Activated T-cell treated with anti-CD3 and anti-CD28 coated beads, Interleukin-2, amount 50 U/mL, for 24 hours (primary cell): Measurements from ENCODE around the gene ASCL2.
A peak's percentile ranks its signal among the peaks of the same experiment; 100 is the strongest.

Experiments
- DNase-seq: peaks from one replicate; pipeline ENCODE4 v3.0.0-alpha.2; 2020
- H3K27ac Mint-ChIP-seq: 2 replicates; pipeline ENCODE4 v1.8.0; 2020; ENCODE audit warnings: mild to moderate bottlenecking, mixed read lengths
- H3K27me3 Mint-ChIP-seq: 2 replicates; pipeline ENCODE4 v1.8.0; 2020; ENCODE audit warnings: mixed read lengths
- H3K36me3 Mint-ChIP-seq: 2 replicates; pipeline ENCODE4 v1.8.0; 2020; ENCODE audit warnings: low read depth, mixed read lengths
- H3K4me1 Mint-ChIP-seq: 2 replicates; pipeline ENCODE4 v1.8.0; 2020; ENCODE audit warnings: low read depth, mixed read lengths
- H3K4me3 Mint-ChIP-seq: 2 replicates; pipeline ENCODE4 v1.8.0; 2020; ENCODE audit warnings: mild to moderate bottlenecking, moderate library complexity, mixed read lengths
- H3K9me3 Mint-ChIP-seq: 2 replicates; pipeline ENCODE4 v1.8.0; 2020; ENCODE audit warnings: mixed read lengths

The ASCL2 gene

GRCh38 chr11:2264366-2265053 lies 5.9 kb downstream of the ASCL2 start:
- H3K27me3 Mint-ChIP-seq: peaks cover 10% of the 10 kb centered on the region
- no peak overlapping the region for H3K4me3 Mint-ChIP-seq
- no peaks in the 10 kb centered on the region for H3K9me3 Mint-ChIP-seq
- H3K27ac Mint-ChIP-seq: peak overlapping the region; percentile 29
- H3K36me3 Mint-ChIP-seq: no peaks in the 10 kb centered on the region
- peaks cover 25% of the 10 kb centered on the region for H3K4me1 Mint-ChIP-seq
- no peak for DNase-seq

DNA sequence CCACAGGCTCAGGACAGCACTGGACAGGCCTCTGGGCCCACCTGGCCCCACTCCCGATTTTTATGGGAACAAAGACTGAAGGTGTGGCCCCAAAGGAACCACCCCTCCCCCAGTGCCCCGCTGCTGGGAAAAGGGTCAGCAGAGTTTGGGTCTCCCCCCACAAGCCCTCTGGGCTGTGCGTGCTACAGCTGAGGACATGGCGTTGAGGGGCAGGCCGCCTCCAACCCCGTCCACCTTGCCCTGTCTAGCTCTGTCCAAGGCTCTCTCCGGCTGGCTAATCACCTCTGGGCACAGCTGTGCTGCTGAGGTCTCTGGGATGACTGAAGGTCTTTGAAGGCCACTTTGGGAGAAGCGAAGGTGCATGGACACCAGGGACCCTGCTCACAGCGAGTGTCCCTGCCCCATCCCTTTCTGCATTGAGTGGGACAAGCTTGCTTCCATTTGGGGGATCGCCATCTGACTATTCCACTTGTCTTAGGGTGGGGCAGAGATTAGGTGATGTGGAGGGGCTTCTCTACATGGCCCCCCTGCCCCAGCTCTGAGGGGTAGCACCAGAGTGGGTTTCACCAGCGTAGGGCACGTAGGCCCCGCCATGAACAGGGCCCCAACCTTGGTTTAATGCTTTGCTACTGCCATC lies 6.5 kb downstream of the ASCL2 start:
- H3K9me3 Mint-ChIP-seq: no peaks in the 10 kb centered on the region
- H3K27ac Mint-ChIP-seq: peak overlapping the region; percentile 50
- no peaks in the 10 kb centered on the region for H3K36me3 Mint-ChIP-seq
- peaks cover 10% of the 10 kb centered on the region for H3K27me3 Mint-ChIP-seq
- peaks cover 25% of the 10 kb centered on the region for H3K4me1 Mint-ChIP-seq
- H3K4me3 Mint-ChIP-seq: no peak overlapping the region
- DNase-seq: no peak

- no peaks in the 10 kb centered on the region for H3K36me3 Mint-ChIP-seq
- H3K4me1 Mint-ChIP-seq: peaks cover 21% of the 10 kb centered on the region
- peaks cover 4% of the 10 kb centered on the region for H3K27me3 Mint-ChIP-seq
- H3K4me3 Mint-ChIP-seq: no peak overlapping the region
- H3K27ac Mint-ChIP-seq: no peak overlapping the region
- DNase-seq: no peak
- no peaks in the 10 kb centered on the region for H3K9me3 Mint-ChIP-seq
Observed at GRCh38 chr11:2263071-2263565, 7.3 kb downstream of the ASCL2 start.

DNA sequence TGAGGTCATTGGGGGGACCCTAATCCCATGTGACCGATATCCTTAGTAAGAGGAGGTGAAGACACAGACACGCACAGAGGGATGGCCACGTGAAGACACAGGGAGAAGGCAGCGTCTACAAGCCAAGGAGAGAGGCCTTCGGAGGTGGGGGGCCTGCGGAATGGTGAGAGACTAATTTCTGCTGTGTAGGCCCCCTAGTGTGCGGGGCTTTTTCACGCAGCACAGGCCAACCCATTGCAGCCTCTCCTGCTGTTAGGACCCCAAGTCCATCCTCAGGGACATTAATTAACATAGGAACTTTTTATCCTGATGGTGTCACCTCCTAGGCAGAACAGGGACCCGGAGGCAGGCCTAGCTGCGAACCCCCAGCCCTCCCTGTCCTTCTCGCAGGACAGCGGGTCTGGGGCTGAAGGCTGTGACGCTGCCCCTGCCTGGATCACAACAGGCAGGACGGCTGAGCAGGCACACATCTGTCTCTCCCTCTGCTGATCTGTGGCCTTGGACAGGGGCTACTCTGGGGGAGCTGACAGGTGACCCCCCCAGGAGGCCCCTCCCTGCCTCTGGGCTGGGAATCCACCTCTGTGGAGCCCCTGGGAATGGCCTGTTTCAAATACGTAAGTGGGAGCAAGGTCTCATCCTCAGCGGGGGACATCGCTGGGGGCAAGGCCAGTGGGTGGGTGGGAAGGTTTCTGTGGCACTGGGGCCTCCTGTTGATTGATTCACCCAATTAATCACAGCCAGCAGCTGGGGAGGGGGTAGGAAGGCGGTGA lies 7.9 kb downstream of the ASCL2 start:
- H3K4me3 Mint-ChIP-seq: no peak overlapping the region
- no peaks in the 10 kb centered on the region for H3K36me3 Mint-ChIP-seq
- peaks cover 17% of the 10 kb centered on the region for H3K4me1 Mint-ChIP-seq
- H3K27ac Mint-ChIP-seq: no peak overlapping the region
- no peaks in the 10 kb centered on the region for H3K27me3 Mint-ChIP-seq
- H3K9me3 Mint-ChIP-seq: no peaks in the 10 kb centered on the region
- no peak for DNase-seq

DNA sequence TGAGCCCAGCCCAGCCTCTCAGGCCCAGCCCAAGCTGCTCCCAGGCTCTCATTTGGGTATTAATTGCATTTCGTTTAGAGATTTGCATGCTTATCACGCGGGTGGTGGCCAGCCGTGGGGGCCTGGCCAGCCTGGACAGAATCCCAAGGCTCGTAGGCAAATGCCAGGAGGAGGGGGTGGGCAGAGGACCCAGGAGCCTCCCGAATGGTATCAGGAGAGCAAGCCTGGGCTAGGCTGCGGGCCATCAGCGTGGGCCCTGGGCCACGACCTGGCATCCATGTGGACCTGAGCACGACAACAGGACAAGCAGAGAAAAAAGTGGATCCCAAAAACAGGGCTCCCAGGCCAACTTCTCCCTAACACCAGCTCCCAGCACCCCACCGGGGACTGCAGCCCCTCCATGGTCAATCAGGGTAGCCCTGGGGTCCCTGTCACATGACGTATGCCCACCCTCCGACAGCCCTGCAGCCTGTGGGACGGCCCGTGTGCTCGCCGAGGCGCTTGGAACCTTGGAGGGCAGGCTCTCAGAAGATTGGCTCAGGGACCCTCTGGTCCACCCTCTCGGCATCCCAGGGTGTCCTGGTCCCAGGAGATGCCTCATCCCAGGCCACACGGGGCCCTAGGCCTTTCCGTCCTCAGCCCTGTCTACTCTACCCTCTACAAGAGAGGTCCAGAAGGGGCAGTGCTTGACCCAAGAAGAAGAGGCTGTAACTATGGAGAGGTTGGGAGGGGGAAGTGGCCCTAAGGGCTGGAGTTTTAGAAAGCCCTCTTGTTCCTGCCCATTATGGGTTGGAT lies 8.8 kb downstream of the ASCL2 start:
- no peak overlapping the region for H3K4me3 Mint-ChIP-seq
- H3K9me3 Mint-ChIP-seq: no peaks in the 10 kb centered on the region
- H3K27me3 Mint-ChIP-seq: no peaks in the 10 kb centered on the region
- DNase-seq: no peak
- H3K27ac Mint-ChIP-seq: no peak overlapping the region
- no peaks in the 10 kb centered on the region for H3K36me3 Mint-ChIP-seq
- peaks cover 15% of the 10 kb centered on the region for H3K4me1 Mint-ChIP-seq

DNA sequence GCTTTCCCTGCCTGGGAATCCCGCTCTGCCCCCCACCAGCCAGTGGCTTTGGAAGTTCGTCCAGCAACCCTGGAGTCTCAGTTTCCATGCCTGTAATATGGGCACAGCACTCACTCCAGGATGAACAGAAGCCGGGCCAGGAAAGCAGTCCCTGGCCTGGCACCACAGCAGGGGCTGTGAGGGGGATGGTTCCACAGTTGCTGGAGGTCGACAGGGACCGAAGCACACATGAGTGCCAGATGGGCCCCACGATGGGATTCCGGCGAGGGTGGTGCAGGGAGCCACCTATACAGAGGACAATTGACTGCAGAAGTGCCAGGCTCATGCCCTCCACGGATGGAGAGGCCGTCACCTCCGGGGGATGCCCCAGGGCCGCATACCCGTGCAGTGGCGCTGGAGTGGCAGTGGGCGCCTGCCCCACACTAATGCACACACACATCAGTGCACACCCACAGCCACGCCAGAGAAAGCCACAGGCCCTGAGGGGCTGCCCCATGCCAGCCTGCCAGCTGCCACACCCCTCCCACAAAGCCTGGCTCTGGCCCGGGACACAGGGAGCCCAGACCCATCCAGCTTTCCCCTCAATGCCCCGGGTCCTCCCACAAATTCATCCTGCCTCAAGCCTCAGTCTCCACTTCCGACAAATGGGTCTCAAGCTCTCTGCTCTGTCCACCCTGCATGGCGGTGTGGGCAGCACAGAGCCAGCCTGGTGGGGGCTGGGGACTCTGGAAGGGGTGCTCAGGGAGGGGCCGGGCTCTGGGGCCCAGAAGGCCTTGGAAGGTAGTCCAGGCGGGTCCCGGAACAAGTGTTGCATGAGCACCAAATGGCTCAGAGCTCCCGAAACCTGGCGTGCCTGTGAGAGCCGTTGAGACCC lies 9.7 kb downstream of the ASCL2 start:
- Mint-ChIP-seq H3K27me3 (no peaks in the 10 kb centered on the region), H3K27ac (no peak overlapping the region), H3K4me1 (peaks cover 6% of the 10 kb centered on the region), H3K9me3 (no peaks in the 10 kb centered on the region), H3K4me3 (no peak overlapping the region), H3K36me3 (no peaks in the 10 kb centered on the region)
- no peak for DNase-seq

DNA sequence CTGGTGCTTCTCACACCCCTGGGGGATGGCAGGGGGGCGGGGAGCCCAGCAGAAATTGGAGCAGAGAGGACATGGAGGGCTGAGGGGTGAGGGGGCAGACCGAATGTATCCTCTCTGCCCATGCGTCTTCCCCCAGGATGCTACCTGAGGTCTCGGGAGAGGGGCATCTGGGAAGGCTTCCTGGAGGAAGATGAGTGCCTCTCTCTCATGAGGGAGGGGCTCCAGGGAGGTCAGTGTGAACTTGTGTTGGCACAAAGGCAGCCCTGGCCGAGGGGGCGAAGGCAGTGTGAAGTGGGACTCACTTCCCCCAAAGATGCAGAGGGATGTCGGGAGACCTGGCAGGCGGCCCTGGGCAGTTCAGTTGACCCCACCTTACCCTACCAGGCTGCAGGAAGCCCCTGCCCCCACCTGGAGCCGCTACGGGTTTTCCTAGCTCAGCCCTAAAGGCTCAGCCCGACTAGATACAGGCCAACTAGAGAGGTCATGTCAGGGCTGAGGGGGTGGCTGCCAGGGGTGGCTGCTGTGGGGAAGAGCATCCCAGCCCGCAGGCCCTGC lies 10.4 kb downstream of the ASCL2 start:
- no peaks in the 10 kb centered on the region for H3K9me3 Mint-ChIP-seq
- no peak overlapping the region for H3K4me3 Mint-ChIP-seq
- no peaks in the 10 kb centered on the region for H3K27me3 Mint-ChIP-seq
- DNase-seq: no peak
- H3K4me1 Mint-ChIP-seq: no peaks in the 10 kb centered on the region
- no peaks in the 10 kb centered on the region for H3K36me3 Mint-ChIP-seq
- H3K27ac Mint-ChIP-seq: no peak overlapping the region

DNA sequence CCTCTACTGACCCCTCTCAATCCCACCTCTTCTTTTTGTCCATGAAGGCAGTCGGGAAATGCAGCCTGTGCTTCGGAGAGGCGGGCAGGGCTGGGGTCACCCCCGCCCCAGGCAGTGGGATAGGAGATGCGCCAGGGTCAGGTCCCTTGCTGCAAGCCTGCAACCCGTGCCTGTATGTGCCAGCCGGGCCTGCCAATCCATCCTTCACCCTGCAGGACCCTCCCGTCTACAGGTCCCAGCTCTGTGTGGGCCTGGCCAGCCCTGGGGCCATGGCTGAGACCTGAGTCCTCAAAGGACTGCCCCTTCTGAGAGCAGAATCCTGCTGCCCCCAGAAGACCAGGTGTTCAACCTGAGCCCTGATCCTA lies 10.9 kb downstream of the ASCL2 start:
- H3K36me3 Mint-ChIP-seq: no peaks in the 10 kb centered on the region
- H3K27me3 Mint-ChIP-seq: no peaks in the 10 kb centered on the region
- no peak overlapping the region for H3K4me3 Mint-ChIP-seq
- H3K4me1 Mint-ChIP-seq: no peaks in the 10 kb centered on the region
- H3K9me3 Mint-ChIP-seq: no peaks in the 10 kb centered on the region
- H3K27ac Mint-ChIP-seq: no peak overlapping the region
- no peak for DNase-seq

- Mint-ChIP-seq H3K27ac (no peak overlapping the region), H3K27me3 (no peaks in the 10 kb centered on the region), H3K4me3 (no peak overlapping the region), H3K9me3 (no peaks in the 10 kb centered on the region), H3K36me3 (no peaks in the 10 kb centered on the region), H3K4me1 (no peaks in the 10 kb centered on the region)
- peak; percentile 22 for DNase-seq
Observed at GRCh38 chr11:2258501-2259465, 11.6 kb downstream of the ASCL2 start.

DNA sequence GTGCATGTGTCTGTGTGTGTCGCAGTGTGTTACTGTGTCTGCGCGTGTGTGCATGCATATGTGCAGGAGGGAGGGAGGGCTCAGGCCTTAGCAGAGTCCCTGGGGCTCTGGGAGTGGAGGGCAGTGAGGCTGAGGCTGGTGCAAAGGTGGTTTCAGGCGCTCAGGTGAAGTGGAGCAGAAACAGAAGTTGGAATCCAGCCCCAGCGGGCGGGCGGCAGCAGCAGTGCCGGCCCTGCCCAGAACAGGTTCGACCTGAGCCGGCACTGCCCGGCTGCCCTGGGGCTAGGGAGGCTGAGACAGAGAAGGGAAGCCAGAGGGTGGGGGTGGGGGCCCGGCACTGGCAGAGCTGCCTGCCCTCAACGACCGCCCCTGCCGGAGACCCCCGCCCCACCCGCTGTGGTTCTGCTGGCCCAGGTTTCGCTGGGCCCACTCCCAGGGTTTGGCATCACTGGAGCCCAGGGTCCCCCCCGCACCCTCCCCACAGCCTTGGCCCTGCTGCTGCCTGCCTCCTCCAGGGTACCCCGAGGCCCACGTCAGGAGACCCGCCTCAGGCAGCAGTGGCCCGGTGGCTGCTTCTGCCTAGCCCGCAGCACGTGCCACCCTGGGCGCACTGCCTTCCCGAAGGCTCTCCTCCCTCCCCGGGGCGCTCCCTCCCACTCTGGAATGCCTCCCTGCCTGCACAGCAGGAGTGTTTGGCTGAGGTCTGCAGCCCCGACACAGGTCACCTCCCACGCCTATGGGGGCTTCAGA lies 13.3 kb downstream of the ASCL2 start:
- no peaks in the 10 kb centered on the region for H3K4me1 Mint-ChIP-seq
- DNase-seq: no peak
- H3K4me3 Mint-ChIP-seq: no peak overlapping the region
- H3K9me3 Mint-ChIP-seq: no peaks in the 10 kb centered on the region
- H3K36me3 Mint-ChIP-seq: no peaks in the 10 kb centered on the region
- no peaks in the 10 kb centered on the region for H3K27me3 Mint-ChIP-seq
- no peak overlapping the region for H3K27ac Mint-ChIP-seq

DNA sequence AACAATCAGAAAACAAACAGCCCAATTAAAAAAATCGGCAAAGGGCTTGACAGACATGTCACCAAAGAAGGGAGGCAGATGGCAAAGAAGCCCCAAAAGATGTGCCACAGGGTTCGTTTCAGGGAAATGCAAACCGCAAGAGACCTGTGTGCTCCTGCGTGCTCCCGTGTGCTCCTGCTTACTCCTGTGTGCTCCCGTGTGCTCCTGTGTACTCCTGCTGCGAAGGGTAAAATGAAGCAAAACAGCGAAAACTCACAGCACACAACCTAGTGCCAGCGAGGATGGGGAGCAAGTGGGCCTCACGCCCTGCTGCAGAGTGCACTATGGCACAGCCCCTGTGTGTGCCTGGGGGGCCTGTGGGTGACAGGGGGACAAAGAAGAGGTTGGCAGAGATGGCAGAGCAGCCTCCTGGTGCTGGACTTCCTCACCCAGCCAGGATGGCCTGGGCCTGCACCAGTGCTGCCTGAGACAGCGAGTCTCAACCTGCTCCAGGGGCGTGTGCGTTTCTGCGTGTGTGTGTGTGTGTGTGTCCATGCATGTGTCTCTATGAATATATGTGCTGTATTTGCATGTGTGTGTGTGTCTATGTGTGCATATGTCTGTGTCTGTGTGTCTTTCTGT lies 14.0 kb downstream of the ASCL2 start:
- Mint-ChIP-seq H3K9me3 (no peaks in the 10 kb centered on the region), H3K36me3 (no peaks in the 10 kb centered on the region), H3K27ac (no peak overlapping the region), H3K4me1 (no peaks in the 10 kb centered on the region), H3K27me3 (no peaks in the 10 kb centered on the region), H3K4me3 (no peak overlapping the region)
- DNase-seq: no peak

GRCh38 chr11:2252018-2252417 lies 18.4 kb downstream of the ASCL2 start:
- Mint-ChIP-seq H3K9me3 (no peaks in the 10 kb centered on the region), H3K4me3 (no peak overlapping the region), H3K4me1 (no peaks in the 10 kb centered on the region), H3K36me3 (no peaks in the 10 kb centered on the region), H3K27ac (no peak overlapping the region), H3K27me3 (no peaks in the 10 kb centered on the region)
- DNase-seq: no peak
